ENCODE data around the gene TSPAN3.

The TSPAN3 gene

DNA sequence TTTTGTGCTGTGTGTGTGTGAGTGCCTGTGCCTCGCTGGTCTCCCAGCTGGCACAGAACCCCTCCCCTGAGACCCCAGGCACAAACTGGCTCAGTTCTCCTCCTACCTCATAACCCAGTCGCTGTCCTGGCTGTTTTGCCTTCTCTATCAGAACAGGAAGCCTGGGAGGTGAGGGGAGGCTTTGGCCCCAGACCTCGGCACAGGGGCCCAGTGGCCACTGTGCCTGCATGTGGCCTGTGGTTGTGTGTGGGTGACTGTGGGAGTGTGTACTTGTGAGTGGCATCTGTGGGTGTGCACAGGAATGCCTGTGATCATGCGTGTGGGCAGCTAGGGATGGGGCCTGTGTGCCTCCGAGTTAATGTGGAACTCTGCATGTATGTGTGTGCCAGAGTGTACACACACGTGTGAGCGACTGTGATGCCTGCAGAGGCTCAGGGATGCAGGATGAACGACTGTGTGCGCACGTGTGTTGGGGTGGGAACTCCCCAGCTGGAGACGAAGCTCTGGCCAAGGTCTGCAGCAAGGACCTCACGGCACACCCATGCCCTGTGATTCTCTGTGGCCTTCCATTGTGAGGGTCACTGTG is 43.7 kb downstream of the TSPAN3 start:
- ATAC-seq (no peak), DNase-seq (peak in 1 of 2 donors; percentile 0)
- Mint-ChIP-seq H3K27ac (peak overlapping the region; percentile 76 to 85), H3K4me3 (no peak overlapping the region), H3K9me3 (no peaks in the 10 kb centered on the region), H3K4me1 (peaks cover 57% of the 10 kb centered on the region), H3K27me3 (no peaks in the 10 kb centered on the region)

DNA sequence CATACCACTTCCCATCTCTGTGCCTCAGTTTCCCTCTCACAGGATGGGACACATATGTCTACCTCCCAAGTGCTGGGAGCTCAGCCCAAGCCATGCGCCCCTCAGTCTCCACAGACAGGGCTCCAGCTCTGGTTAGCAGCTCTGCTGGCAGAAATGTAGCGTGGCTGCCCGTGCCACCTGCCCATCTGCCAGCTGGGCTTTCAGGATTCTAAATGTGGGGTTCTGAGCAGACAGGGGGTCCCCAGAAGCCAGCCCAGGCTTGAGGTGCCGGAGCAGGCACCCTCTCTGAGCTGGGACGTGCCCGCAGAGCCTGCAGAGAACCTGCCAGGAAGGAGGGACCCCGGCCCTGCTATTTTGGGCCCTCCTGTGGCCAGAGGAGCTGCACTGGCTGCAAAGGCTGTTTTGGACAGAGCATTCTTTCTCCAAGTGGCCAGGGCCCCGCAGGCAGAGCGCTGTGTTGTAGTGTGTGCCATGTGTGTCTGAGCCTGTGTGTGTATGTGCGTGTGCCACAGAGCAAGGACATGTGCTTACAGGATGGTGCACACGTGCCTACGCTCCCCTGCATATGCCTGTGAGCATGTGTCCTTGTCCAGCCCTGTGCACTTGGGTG is 44.3 kb downstream of the TSPAN3 start:
- peak overlapping the region; percentile 76 to 85 for H3K27ac Mint-ChIP-seq
- no peaks in the 10 kb centered on the region for H3K9me3 Mint-ChIP-seq
- no peak for ATAC-seq
- no peaks in the 10 kb centered on the region for H3K27me3 Mint-ChIP-seq
- H3K4me1 Mint-ChIP-seq = peaks cover 59% of the 10 kb centered on the region
- DNase-seq = no peak
- H3K4me3 Mint-ChIP-seq = no peak overlapping the region

DNA sequence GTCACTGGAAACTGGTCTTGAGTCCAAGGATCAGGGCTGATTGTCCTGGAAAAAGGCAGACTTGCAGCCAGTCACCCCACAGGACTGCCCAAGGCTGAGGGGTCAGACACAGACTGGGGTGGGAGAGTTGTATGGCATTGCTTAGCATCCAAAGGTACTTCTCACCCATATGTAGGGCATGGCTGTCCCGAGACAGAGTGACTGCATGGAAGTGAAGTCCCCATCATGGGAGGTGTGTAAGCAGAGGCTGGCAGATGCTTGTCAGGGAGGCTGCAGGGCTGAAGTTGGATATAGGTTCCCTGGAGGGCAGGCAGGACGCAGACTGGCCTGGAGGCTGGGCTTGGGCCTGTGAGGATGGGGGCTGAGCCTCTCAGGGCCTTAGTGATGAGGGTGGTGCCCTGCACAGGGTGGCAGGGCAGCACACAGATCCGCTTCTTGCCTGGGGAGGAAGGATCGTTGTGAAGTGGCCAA is 44.9 kb downstream of the TSPAN3 start:
- Mint-ChIP-seq H3K4me1 (peaks cover 59% of the 10 kb centered on the region), H3K27ac (peak overlapping the region in 1 of 2 donors; percentile 83), H3K27me3 (no peaks in the 10 kb centered on the region), H3K9me3 (no peaks in the 10 kb centered on the region), H3K4me3 (no peak overlapping the region)
- no peak for DNase-seq
- no peak for ATAC-seq

DNA sequence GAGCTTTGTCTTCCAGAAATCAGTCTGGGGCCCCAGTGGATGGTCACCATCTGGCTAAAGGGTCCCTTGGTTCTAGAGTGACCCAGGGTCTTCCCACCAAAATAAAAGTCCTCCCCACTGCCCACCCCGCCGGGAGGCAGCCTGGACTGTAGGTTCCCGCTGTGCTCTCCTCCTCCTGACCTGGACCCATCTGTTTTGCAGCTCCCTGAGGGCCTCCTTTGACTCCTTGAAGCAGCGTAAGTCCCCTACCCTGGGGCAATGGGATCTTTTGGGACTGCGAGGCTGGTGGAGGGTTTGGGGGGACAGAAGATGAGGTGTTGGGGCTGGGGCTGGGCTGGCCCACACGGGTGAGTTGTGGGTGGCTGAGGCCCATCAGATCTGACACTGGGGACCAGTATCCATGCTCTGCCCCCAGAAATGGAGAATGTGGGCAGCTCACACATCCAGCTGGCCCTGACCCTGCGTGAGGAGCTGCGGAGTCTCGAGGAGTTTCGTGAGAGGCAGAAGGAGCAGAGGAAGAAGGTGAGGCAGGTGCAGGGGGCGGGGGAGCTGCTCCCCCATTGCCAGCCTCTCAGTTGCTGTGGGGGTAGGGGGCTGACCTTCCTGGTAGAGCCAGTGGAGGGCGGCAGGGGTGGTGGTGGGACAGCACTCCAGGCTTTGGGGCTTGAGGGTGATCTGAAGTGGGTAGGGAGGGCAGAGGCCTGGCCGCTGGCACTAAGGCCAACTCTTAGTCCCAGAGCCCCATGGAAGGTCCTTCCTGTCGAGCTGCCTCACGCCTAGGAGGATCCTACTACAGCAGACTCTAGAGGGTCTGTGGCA is 45.6 kb downstream of the TSPAN3 start:
- Mint-ChIP-seq H3K4me3 (no peak overlapping the region), H3K27ac (peak overlapping the region in 1 of 2 donors; percentile 48), H3K9me3 (no peaks in the 10 kb centered on the region), H3K4me1 (peaks cover 61% of the 10 kb centered on the region), H3K27me3 (no peaks in the 10 kb centered on the region)
- no peak for DNase-seq
- no peak for ATAC-seq

DNA sequence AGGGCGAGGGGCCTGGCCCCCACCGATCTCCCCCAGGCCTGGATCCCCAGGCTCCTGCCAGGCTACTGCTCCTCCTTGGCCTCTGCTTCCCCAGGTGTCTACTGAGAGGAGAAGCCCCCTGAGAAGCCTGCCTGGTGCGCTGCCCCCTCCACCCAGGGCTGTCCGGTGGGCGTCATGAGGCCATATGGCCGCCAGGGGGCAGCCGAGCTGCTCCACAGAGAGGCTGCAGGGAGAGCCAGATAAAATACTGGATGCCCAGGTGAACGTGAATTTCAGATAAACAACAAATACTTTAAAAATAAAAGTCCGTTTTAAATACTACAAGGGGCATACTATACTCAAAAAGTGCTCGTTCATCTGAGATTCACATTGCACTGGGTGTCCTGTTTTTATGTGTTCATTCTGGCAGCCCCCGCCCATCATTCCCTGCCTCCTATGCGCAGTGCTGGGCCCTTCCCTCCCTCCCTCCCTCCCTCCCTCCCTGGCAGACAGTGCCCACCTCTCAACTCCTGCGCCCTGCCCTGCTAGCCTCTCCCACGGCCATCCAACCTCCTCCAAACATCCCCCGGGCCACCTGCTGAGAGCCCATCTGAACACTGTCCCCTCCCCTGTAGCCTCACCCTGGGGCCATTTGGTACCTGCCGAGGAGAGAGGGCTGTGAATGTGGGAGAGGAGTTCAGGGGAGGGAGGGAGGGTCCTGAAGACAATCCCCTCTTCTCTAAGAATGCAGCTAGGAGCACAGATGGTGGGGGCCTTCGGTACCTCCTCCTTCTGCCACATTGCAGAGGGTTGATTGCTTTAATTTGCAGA is 46.4 kb downstream of the TSPAN3 start:
- peak; percentile 69 for DNase-seq
- peaks cover 61% of the 10 kb centered on the region for H3K4me1 Mint-ChIP-seq

DNA sequence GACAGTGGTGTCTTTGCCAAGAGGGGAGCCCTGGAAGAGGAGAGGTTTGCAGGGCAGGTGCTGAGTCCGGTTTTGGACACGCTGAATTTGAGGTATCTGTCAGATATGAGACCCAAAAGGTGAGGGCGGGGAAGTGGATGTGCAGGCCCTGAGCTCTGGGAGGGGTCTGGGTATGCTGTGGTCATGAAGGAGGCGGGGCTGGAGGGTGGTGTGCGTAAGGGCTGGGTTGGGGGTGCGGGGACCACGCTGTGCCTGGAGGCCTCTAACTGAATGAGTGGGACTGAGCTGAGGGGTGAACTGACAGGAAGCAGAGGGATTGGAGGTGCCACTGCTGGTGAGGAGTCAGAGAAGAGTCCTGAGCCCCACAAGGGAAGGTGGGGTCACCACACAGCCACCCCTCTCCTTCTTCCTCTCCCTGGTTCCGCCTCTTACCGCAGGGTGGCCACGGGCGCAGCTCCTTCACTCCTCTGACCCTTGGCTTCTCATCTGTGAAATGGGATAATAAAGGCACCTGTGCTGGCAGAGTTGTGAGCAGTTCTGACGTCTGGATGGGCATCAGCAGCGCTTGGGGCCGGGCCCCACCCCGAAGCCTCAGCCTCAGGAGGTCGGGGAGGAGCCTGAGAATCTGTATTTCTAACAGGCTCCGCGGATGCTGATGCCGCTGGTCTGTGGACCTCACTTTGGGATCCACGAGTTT is 47.2 kb downstream of the TSPAN3 start:
- ATAC-seq = no peak
- peaks cover 64% of the 10 kb centered on the region for H3K4me1 Mint-ChIP-seq
- H3K27ac Mint-ChIP-seq = peak overlapping the region; percentile 92 to 99
- no peak for DNase-seq
- H3K4me3 Mint-ChIP-seq = peak overlapping the region; percentile 23 to 27
- H3K27me3 Mint-ChIP-seq = no peaks in the 10 kb centered on the region
- no peaks in the 10 kb centered on the region for H3K9me3 Mint-ChIP-seq

More for the DNA sequence above, 46.4 kb downstream of the TSPAN3 start:
- H3K27ac Mint-ChIP-seq = no peak overlapping the region
- no peak overlapping the region for H3K4me3 Mint-ChIP-seq
- no peaks in the 10 kb centered on the region for H3K9me3 Mint-ChIP-seq
- ATAC-seq = peak; percentile 21
- H3K27me3 Mint-ChIP-seq = no peaks in the 10 kb centered on the region

DNA sequence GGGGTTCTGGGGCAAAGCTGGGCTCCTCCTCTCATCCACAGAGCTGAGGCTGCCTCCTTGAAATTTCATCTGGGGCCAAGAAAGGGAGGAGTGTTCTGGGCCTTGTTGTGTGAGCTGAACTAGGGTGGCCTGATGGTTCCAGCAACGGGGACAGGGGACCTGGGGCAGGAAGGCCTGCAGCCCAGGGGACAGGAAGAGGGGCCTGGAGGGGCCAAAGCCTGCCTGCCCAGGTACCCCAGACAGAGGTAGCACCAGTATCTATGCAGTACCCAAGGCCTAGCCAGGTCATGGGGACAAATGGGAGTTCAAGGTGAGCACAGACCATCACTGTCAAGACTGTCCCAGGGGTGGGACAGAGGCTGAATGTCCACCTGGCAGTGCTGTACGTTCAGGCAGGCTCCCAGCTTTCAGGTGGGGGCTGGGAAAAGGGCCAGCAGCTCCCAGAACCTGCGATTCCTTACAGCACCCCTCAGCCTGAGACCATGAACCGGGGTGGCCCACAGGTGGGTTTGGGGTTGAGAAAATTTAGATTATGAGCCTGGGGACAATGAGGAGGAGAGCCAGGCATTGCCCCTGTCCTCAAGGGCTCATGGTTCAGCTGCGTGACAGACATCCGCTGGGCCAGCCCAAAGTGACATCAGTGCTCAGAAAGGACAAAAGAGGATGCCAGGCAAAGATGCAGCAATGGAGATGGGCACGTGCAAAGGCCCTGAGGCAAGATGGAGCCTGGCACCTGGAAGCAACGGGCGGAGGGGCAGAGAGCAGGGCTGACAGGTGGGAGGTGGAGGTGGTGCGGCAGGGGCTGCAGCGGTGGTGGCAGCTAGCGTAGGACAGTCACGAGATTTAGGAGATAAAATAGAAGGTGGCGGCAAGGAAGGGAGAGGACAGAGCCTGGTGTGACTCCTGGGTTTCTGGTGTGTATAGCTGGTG is 48.0 kb downstream of the TSPAN3 start:
- DNase-seq (no peak), ATAC-seq (no peak)
- peak overlapping the region; percentile 99 for H3K27ac Mint-ChIP-seq
- no peaks in the 10 kb centered on the region for H3K9me3 Mint-ChIP-seq
- H3K27me3 Mint-ChIP-seq = no peaks in the 10 kb centered on the region
- H3K4me3 Mint-ChIP-seq = peak overlapping the region; percentile 77 to 78
- H3K4me1 Mint-ChIP-seq = peaks cover 73% of the 10 kb centered on the region

DNA sequence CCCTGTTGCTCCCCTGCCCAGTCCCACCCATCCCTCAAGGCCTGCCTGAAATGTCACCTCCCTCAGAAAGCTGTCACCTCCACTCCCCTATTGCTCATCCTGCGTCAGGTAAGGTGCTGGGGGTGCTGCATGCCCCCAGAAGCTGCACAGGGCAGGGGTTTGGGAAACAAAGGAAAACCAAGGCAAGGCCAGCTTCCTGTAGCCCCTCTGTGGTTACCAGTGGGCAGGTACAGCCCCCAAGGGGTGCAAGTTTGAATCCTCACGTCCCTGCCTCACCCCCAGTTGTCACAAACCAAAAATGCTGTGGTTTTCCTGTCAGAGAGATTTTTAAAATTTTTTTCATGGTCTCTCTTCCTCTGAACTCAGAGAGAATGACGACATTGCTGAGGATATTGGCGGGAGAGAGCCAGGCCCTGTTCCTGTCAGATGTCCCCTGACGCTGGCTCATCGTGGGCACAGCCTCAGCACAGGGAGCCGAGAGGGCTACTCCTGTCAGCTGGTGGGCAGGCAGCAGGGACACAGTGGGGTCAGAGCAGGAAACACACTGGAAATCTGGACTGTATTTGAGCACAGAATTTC is 49.0 kb downstream of the TSPAN3 start:
- no peaks in the 10 kb centered on the region for H3K9me3 Mint-ChIP-seq
- H3K27ac Mint-ChIP-seq = peak overlapping the region; percentile 99
- no peaks in the 10 kb centered on the region for H3K27me3 Mint-ChIP-seq
- ATAC-seq = peak; percentile 70
- peaks cover 83% of the 10 kb centered on the region for H3K4me1 Mint-ChIP-seq
- peak in 1 of 2 donors; percentile 66 for DNase-seq
- H3K4me3 Mint-ChIP-seq = peak overlapping the region; percentile 77 to 78

DNA sequence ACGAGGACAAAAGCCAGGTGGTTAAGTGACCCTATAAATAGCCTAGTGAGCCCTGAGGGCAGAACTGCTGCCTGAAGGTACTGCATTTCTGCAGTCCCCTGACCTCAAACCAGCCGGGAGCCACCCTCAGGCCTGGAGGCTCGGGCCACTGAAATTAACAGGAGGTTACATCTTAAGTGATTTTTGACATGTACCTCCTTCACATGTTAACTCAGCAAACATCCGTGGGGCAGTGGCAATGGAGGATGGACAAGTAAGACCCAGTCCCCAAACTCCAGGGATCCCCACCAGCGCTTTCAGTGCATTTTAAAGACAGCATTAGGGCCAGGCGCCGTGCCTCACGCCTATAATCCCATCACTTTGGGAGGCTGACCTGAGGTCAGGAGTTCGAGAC is 49.8 kb downstream of the TSPAN3 start:
- H3K27me3 Mint-ChIP-seq = no peaks in the 10 kb centered on the region
- DNase-seq (no peak), ATAC-seq (no peak)
- no peaks in the 10 kb centered on the region for H3K9me3 Mint-ChIP-seq
- peak overlapping the region in 1 of 2 donors; percentile 78 for H3K4me3 Mint-ChIP-seq
- no peak overlapping the region for H3K27ac Mint-ChIP-seq
- peaks cover 89% of the 10 kb centered on the region for H3K4me1 Mint-ChIP-seq

DNA sequence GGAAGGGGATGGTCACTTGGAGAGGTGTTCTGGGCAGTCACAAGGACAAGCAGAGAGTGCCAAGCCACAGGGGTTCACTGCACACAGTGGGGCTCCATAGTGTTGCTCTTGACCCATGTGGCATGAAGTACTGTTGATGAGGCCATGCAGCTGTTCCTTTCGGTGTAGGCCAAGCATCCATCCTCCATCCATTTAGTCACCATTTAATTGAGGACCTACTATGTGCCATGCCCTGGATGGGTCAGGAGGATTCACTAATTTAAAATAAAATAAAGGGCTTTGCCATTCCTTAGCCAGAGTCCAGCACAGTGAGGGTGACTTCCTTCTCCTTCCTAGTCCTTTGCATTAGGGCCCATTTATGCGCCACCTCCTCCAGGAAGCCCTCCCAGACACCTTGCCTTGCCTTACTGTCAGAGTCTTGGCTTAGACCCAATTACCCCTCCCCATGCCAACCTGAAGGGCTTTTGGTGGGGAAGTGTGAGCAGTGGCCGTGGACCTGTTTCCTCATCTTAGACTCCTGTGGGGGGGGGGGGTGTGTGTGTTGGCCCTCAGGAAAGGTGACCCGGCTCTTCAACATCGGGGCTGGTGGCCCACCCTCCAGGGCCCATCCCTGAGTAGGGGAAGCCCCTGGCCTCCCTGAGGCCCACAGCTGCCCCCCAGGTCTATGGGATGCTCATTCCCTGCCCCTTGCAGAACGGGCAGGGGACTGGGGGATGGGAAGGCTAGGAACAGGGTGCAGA is 50.4 kb downstream of the TSPAN3 start:
- Mint-ChIP-seq H3K27ac (peak overlapping the region; percentile 94 to 96), H3K4me1 (peaks cover 89% of the 10 kb centered on the region), H3K4me3 (peak overlapping the region; percentile 67 to 72), H3K27me3 (no peaks in the 10 kb centered on the region), H3K9me3 (no peaks in the 10 kb centered on the region)
- DNase-seq (no peak), ATAC-seq (no peak)

DNA sequence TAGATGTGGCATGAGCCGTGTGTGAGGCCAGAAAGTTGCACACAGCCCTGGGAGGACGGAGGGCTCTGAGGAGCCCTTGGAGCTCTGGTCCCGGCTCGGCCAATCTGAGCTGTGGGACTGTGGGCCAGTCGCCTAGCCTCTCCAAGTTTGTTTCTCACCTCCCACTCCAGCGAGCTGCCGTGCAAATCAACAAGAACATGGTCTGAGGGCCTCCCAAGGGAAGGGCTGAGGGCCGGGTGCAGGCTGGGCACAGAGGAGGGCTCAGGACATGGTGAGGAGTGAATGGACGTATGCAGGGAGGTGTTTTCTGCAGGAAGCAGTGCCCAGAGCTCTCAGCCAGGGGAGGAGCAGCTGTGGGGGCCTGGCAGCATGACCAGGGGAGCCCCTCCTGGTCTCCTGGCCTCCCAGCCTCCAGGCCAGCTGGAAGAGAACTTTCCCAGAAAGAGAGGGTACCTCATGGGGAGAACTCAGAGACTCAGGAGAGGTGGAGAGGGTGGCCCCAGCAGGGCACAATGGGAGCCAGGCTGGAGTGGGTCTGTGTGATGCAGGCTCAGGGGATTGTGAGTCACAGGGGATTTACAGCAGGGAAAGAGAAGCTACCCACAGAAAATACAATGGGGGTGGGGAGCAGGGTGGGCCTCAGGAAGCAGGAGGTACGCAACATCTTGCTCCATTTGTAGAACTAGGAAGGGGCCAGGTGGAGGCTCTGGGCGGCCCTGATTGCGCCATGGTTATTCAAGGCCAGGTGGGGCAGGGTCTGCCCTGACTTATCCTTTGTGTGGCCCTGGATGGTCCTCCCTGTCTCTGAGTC is 51.2 kb downstream of the TSPAN3 start:
- peak overlapping the region; percentile 94 to 96 for H3K27ac Mint-ChIP-seq
- H3K4me1 Mint-ChIP-seq = peaks cover 97% of the 10 kb centered on the region
- peak overlapping the region; percentile 67 to 72 for H3K4me3 Mint-ChIP-seq
- DNase-seq (peak in 1 of 2 donors; percentile 65), ATAC-seq (peak; percentile 70)
- H3K27me3 Mint-ChIP-seq = no peaks in the 10 kb centered on the region
- no peaks in the 10 kb centered on the region for H3K9me3 Mint-ChIP-seq

DNA sequence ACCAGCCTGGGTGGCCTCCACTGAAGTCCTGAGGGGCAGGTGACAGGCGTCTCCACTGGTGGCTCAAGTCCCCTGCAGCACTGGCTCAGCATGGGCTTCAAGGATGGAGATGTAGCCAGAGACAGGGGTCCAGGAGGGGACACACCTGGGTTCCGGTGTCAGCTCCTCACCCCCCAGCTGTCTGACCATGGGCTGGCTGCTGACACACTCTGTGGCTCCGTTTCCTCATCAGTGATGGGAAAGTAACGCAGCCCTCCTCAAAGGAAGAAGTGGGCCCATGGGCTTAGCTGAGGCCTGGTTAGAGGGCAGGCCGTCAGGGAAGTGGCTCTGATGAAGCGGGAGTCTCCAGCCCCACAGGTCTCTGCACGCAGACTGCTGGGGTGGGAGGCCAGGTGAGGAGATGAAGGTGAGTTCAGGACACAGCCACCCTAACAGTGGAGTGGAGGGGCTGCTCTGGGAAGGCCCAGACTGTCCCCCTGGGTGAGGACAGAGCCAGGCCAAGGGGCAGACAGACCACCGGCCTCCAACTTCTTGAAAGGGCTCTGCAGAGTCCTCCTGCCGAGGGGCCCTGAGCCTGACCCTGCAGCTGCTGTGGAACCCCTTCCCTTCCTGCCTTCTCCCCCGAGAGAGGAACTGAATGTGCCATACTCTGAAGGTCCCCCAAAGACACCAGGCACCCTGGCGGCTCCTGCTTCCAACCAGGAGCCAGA is 52.0 kb downstream of the TSPAN3 start:
- Mint-ChIP-seq H3K9me3 (no peaks in the 10 kb centered on the region), H3K27me3 (no peaks in the 10 kb centered on the region), H3K27ac (peak overlapping the region; percentile 94 to 95), H3K4me3 (peak overlapping the region; percentile 67 to 72), H3K4me1 (peaks cover 100% of the 10 kb centered on the region)
- ATAC-seq (no peak), DNase-seq (no peak)

All from stimulated activated naive CD8-positive, alpha-beta T cell treated with anti-CD3 and anti-CD28 coated beads, Interleukin-15, amount 100 ng/mL, for 72 hours (primary cell).